Measurements from ENCODE around the gene BCL11B. TPM values are rescaled to one million over a fixed set of nuclear protein-coding genes. Genes with fewer than 3 reads are reported as not detected.

BCL11B gene
- polyA plus RNA-seq, 5 donors = 2.6 to 3.4 (median 3.1) TPM

- DNase-seq = no peak
Observed at GRCh38 chr14:99224948-99225347, 47.0 kb downstream of the BCL11B start.

DNA sequence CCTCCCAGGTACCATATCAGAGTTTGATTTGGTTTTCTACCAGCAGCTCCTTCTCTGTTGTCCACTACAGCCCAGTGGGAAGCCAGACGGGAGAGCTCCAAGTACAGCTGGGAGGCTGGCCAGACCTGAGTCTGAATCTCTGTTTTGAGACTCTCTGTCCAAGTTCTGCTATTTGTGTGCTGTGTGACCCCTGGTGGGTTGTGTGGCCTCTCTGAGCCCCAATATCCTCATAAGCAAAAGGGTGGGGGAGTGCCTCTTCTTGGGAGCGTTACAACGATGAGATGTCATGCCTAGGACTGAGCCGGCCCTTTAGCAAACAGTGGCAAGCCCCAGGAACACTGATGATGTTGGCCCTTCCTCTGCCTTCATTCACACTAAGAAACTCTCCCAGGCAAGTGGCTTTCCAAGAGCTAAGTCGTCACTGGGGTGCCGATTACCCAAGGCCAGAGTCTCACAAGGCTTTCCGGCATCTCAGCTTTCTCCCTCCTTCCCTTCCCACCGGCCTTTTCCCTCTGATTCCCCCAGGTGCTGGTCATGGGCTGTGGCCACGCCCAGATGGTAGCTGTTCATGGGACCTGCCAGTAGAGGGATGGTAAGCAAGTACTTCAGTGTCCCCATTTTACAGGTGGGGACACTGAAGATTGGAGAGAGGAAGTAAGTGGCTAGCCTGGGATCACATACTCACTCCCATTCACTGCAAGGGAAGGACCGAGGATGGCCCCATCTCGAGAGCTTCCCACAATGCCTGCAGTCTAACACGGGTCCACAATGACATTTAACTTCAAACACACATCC lies 47.7 kb downstream of the BCL11B start:
- DNase-seq = no peak

DNA sequence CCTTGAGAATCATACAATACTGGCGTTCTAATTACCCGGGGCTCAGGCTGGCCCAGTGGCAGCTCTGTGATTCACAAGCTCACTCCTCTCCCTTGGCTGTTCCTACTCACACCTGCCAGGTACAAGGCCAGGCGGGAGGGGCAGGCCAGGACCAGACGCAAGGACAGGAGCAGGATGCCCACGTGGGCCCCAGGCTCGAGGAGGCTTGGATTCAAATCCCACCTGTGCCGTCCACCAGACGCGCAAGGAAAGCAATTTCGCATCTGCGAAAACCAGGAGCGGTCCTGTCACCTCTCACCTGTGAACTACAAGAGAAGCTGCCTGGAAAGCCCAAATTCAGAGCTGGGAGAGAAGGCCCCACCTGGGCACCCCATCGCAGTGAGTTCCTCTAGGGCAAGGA lies 50.6 kb downstream of the BCL11B start:
- no peak for DNase-seq

GRCh38 chr14:99217066-99217955 lies 54.7 kb downstream of the BCL11B start:
- DNase-seq = no peak

DNA sequence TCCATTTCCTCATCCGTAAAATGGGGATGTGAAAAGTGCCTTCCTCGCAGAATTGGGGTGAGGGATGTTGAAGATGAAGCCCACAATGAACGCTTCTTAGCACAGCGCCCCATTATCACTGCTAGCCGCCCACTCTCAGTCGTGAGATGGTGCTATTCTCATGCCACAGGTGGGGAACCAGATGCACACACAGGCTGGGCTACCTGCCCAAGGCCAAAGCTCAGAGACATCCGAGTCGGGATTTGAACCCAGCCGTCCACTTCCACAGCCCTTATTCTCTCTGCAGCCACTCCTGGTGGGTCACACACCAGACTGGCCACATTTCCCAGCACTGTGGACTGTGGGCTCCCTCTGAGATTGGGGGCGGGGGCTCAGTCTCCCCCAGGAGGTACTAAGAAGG lies 55.8 kb downstream of the BCL11B start:
- DNase-seq = no peak

DNA sequence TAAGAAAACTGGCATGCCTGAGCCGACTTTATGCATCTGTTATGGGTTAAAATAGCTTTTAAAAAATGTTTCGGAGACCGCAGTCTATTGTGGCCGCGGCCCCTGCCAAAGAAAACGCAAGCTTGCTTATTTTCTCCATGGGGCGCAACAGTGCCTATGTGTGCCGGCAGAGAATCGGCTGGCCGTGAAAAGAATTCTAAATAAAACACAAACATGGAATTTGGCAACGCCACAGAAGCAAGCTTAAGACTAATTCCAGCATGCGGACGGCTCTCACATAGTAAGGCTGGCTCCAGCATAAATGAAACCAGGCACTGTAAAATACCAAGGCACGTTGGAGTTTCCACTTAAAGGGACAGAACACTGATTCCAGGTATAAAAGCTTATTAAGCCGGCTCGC lies 56.7 kb downstream of the BCL11B start:
- peak; percentile 51 to 72 for DNase-seq

- DNase-seq = no peak
Observed at GRCh38 chr14:99214701-99215100, 57.3 kb downstream of the BCL11B start.

DNA sequence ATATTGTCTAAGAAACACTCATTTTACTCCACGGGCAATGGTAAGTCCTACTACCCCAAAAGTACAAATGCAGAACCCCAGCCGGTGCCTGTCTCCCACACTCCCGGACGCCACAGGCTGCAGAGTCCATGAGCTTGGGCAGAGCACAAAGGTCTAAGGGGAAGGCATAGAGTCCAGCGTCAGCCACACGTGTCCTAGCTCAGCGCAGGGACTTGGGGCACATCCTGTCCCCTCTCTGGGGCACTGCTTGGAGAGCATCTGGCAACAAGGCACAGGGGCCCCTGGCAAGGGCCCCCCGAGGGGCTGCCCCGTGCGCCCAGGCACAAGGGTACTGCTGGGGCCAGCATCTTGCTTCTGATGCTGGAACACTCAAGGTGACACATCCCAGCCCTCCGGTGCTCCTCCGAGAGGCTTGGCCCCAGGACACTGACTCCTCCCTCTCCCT lies 58.4 kb downstream of the BCL11B start:
- DNase-seq = no peak

DNA sequence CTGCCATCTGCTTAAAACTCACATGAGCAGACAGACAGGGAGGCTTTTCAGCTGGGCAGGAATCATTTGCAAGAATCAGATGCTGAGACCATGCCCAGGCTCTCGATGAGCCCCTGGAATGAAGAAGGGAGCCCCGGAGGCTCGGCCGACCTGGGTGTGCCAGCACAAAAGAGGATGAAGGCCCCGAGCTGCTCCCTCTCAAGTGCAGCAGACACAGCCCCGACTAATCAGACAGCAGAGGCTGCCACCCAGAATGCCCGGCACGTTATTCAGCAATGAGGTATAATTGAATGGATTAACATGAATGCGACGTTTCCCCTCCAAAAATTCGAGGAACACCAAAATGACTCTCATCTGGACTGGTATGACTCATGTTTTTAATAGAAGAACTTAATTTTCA lies 58.9 kb downstream of the BCL11B start:
- DNase-seq = no peak

DNA sequence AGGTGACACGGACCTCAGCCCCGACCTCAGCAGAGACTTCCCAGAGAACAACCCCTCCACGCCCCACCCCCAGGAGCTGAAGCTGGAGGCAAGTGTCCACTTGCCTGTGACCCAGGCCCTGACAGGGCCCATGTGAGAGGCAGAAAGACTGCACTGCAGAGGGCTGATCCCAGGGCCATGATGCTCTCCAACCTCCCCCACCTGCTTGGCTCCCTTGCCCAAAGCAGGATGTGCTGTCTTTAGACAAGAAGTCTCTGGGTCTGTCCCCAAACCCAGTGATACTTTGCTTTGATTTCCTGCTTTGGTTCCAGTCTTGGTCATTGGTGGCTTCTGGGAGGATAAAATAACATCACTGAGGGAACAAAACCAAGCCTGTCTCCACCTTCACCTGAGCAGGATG lies 59.4 kb downstream of the BCL11B start:
- DNase-seq = no peak

GRCh38 chr14:99212199-99212598 lies 59.8 kb downstream of the BCL11B start:
- DNase-seq = no peak

DNA sequence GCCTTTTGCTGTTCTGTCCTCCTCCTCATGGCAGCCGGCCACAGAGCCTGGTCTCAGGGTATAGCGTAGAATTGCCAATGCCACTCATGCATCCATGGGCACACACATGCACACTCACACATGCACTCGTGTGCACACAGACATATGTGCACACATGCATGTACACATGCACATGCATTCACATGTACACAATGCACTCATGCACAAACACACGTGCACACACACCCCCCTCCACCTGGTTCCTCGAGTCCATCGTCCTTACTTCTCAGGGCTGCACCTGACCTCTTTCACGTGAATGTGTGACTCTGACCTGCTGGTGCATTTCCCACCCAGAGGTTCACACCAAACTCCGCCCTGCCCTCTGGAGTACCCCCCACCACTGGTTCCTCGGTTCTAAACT lies 60.6 kb downstream of the BCL11B start:
- DNase-seq = no peak

DNA sequence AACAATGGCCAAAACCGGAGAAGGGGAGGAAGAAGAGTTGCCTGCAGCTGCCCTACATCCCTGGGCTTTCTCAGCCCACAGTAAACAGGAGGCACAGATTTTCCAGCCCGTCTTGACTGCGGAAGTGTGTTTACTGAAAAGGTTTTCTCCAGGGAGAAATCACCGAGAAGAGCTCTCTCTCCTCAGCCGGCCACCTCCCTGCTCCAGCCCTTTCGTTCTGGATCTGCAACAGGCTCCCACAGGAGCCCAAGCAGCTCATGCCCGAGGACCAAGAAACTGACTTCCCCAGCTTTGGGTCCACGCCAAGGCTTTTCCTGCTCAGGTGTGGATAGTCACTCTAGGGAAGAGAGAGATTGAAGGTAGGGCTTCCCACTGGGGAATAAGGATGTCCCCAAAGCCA lies 61.7 kb downstream of the BCL11B start:
- no peak for DNase-seq

GRCh38 chr14:99209409-99209808 lies 62.6 kb downstream of the BCL11B start:
- no peak for DNase-seq

DNA sequence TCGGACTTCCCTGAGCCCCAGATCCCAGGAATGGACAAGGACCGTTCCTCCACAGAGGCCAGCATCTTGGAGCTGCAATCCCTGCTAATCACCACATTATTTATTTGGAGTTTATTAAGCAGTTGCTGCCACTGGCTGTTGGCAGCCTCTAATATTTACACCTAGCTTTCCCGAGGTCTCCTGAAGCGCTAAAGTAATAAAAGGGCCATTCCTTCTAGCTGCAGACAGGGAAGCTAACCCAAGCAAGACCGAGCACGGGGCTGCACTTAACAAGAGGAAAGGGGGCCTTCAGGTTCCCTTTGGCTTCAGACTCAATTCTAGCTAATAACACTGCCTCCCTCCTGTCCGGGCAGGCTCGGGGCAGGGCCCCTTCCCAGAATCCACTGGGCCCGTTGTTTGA lies 63.7 kb downstream of the BCL11B start:
- DNase-seq = no peak

GRCh38 chr14:99207456-99207855 lies 64.5 kb downstream of the BCL11B start:
- no peak for DNase-seq

DNA sequence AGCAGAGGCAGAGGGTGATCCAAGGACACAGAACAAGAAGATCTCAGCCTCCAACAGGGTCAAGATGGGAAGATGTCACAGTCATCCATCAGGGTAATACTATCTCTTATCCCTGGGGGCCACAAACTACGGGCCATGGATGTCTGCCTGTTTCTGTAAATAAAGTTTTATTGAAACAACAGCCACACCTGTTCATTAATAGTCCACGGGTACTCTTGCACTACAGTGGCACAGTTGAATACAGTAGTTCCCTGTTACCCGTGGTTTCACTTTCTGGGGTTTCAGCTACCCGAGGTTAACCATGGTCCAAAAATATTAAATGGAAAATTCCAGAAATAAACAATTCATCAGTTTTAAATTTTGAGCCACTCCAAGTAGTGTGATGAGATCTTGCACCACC lies 65.9 kb downstream of the BCL11B start:
- DNase-seq = no peak

DNA sequence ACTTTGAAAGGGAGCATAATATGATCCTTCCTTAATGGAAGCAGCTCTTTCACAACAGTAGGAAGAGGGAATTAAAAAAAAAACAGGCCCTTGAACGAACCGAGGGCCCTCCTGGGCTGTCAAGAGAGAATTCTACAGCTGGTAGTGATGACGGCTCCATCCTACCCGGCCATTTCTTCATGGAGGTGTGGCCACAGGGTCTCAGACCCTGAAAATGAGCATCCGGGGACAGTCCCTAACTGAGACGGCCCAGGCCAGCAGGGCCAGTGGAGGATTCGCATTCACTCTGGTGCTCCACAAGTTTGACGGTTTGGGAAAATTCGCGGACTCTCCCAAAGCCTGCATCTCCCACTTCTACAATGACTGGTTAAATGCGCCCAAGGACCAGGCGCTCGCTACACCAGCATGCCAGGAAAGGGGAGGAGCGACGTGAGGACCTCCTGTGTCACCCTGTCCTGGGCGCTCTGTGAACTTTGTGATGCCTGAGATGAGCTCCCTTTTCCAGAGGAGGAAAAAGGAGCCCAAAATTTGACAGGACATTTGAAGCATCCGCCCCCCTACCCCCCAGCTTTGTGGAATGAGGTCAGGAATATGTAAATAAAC lies 66.8 kb downstream of the BCL11B start:
- no peak for DNase-seq

GRCh38 chr14:99203801-99204200 lies 68.2 kb downstream of the BCL11B start:
- no peak for DNase-seq

DNA sequence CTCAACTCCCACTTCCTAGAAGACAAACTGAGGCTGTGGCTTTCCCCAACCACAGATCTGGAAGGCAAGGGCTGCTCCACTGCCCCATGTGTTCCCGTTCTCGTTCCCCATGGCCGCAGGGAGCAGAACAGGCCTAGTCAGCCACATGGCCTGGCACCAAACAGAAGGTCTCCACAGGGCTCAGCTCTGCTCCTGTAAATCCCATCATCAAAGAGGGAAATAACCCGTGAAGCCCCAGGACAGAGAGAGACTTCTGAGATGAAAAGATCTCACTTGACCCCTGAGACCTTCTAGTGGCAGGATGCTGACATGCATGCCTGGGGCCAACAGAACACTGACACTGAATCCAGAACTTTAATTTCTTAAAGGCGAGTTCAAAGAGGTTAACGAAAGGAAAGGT lies 68.9 kb downstream of the BCL11B start:
- DNase-seq = no peak

DNA sequence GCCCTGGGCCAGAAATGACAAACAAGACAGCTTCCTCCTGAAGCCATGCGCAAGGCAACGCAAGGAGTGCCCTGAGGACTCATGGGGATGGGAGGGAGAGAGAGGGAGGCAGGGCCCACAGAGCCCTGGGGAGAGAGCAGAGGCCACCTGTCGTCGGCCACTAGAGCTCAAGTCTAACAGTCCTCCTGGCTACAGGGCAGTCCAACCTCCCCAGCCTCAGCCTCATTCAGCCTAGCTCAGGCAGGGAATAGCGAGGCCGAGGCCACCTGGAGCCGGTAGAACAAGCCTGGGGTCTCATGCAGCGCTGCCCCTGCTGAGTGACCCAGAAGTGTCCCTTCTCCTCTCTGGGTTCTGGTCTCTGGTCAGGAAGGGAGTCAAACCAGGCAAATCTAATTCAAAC lies 69.5 kb downstream of the BCL11B start:
- DNase-seq = no peak

DNA sequence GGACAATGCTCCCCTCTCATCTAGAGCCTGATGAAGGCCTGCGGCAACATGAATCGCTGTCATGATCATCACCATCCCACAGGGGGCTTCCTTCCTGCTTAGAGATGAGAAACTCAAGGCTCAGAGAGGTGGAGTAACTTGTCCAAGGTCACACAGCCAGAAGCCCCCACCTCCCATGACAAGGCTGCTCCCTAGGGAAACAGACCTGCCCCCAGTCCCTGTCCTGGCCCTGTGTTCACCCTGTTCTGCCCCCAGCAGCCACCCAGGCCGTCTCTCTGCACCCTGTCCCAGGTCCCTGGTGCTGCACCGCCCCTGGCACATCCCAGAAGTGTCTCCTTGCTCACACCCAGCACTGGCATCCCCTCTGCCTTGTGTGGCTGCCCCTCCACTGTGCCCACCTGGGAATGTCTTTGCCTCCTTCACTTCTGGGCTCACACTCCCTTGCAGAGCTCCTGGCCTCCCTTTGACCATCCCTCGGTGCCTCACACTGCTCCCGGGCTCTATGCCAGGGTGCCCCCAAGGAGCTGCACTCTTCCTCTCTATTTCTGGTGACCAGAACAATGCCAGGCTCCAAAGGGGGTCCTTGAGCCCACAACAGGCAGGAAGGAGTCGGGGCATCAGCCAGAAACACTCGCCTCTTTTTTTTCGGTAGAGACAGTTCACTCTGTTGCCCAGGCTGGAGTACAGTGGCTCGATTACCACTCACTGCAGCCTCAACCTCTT lies 70.5 kb downstream of the BCL11B start:
- DNase-seq = no peak
